Thymus (tissue), 11 donors: ENCODE measurements around the gene SIRPA. TPM values are rescaled to one million over a fixed set of nuclear protein-coding genes. Genes with fewer than 3 reads are reported as not detected.

Source experiments
- DNase-seq, 9 donors: peaks; one replicate each; pipeline ENCODE4 v3.0.0-alpha.2; 2013; ENCODE audit warnings: low spot score in 9 of 9, low read depth in 6 of 9, missing footprints in 1 of 9
- H3K27ac ChIP-seq, 2 donors: one replicate each; pipeline ENCODE4 v1.5.1; 2013; ENCODE audit warnings: control low read depth in 1 of 2, low read depth in 1 of 2, low read length in 1 of 2, mild to moderate bottlenecking in 1 of 2, moderate library complexity in 1 of 2
- H3K27me3 ChIP-seq, 2 donors: one replicate each; pipeline ENCODE4 v1.5.1; 2013; ENCODE audit warnings: low read length in 1 of 2; ENCODE audit not compliant: control insufficient read depth in 2 of 2, insufficient read depth in 1 of 2
- H3K36me3 ChIP-seq, 2 donors: one replicate each; pipeline ENCODE4 v1.5.1; 2013; ENCODE audit warnings: low read length in 1 of 2, mild to moderate bottlenecking in 1 of 2, moderate library complexity in 1 of 2; ENCODE audit not compliant: control insufficient read depth in 2 of 2, insufficient read depth in 2 of 2
- H3K4me1 ChIP-seq, 2 donors: one replicate each; pipeline ENCODE4 v1.5.1; 2013; ENCODE audit warnings: low read length in 2 of 2; ENCODE audit not compliant: control insufficient read depth in 2 of 2, insufficient read depth in 2 of 2
- H3K4me3 ChIP-seq, 2 donors: one replicate each; pipeline ENCODE4 v1.5.1; 2013; ENCODE audit warnings: low read length in 2 of 2, control low read depth in 1 of 2, mild to moderate bottlenecking in 1 of 2
- H3K9me3 ChIP-seq, 2 donors: one replicate each; pipeline ENCODE4 v1.5.1; 2013; ENCODE audit warnings: low read length in 1 of 2, mild to moderate bottlenecking in 1 of 2; ENCODE audit not compliant: control insufficient read depth in 2 of 2, insufficient read depth in 1 of 2
- WGBS: extraction: QIAGEN DNeasy Blood & Tissue Kit; methylation state at CpG from one replicate; pipeline ENCODE4 v1.1.7; 2013; 5-methylcytosine and 5-hydroxymethylcytosine counted together
- polyA plus RNA-seq: library from polyadenylated mRNA; stranded (reverse); fragments of 200-250 nt; gene quantifications from one replicate; pipeline ENCODE4 v1.2.3, GENCODE V29; 2013
- total RNA-seq: library from RNA; stranded (reverse); fragments of 120-200 nt; gene quantifications from one replicate; pipeline ENCODE4 v1.2.4, GENCODE V29; 2013
- donor health status: healthy.

The SIRPA gene
- total and polyA plus RNA-seq, 2 donors: 3.0 to 11.9 TPM

DNA sequence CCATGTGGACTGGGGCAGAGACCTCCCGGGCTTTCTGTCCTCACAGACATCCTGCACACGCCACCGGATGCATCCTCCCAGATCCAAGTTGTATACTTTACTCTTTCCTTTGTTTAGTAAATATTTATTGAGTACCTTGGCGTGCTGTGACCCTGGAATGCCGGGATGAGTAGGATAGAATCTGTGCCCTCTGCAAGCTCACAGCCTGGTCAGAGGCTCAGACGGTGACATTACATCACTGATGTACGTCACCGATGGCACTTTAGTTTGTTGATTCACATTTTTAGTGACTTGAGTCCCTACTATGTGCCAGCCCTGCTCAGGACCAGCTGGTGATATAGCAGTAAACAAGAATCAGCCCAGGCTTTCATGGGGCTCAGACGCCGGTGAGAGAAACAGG is 32.9 kb downstream of the SIRPA start:
- no peaks in the 10 kb centered on the region for H3K9me3 ChIP-seq
- no peak overlapping the region for H3K4me3 ChIP-seq
- H3K27ac ChIP-seq: no peak overlapping the region
- no peak for DNase-seq
- WGBS: 96% methylated on average over 10 of the region's 10 CpGs
- H3K4me1 ChIP-seq: no peaks in the 10 kb centered on the region
- no peaks in the 10 kb centered on the region for H3K36me3 ChIP-seq
- H3K27me3 ChIP-seq: no peaks in the 10 kb centered on the region

DNA sequence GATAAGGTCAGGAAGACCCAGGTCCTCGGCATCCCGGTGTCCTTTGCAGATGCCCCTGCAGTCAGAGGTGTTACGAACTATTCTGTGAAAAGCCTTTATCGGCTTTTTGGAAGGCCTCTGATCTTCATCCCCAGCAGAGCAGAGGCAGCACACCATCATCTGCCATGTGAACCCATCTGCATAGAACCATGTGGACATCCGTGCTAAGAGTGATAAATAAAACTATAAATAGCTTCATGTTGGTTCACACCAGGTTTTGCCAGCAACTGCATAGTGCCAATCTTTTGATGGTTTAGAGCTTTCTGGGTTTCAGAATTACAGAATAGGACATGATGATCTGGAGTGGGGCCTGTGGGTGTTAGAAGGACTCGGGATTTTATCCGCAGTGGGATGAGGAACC is 33.6 kb downstream of the SIRPA start:
- H3K9me3 ChIP-seq: no peaks in the 10 kb centered on the region
- no peak for DNase-seq
- H3K4me3 ChIP-seq: no peak overlapping the region
- no peak overlapping the region for H3K27ac ChIP-seq
- no peaks in the 10 kb centered on the region for H3K36me3 ChIP-seq
- H3K4me1 ChIP-seq: no peaks in the 10 kb centered on the region
- H3K27me3 ChIP-seq: no peaks in the 10 kb centered on the region
- 97% methylated on average over 7 of the region's 7 CpGs for WGBS

GRCh38 chr20:1929460-1929859 is 34.3 kb downstream of the SIRPA start:
- H3K4me1 ChIP-seq: no peaks in the 10 kb centered on the region
- DNase-seq: no peak
- 82% methylated on average over 3 of the region's 3 CpGs for WGBS
- H3K9me3 ChIP-seq: no peaks in the 10 kb centered on the region
- no peaks in the 10 kb centered on the region for H3K36me3 ChIP-seq
- H3K27ac ChIP-seq: no peak overlapping the region
- no peaks in the 10 kb centered on the region for H3K27me3 ChIP-seq
- H3K4me3 ChIP-seq: no peak overlapping the region

DNA sequence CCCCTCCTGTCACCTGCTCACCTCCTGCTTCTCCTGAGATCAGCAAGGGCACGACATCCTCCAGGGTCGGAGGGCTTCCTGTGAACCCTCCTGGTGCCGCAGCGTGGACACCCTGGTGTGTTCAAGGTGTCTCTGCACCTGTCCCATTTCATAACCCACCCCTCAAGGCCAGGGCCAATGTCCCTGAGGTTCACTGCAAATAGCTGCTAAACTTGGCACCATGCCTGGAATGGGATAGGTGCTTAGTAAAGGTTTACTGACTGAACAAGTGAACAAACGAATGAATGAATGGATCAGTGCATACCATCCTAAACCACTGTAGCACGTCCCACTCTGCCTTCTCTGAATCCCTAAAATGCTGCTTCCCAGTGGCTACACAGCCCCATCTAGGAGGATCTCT is 35.0 kb downstream of the SIRPA start:
- no peaks in the 10 kb centered on the region for H3K27me3 ChIP-seq
- no peak overlapping the region for H3K4me3 ChIP-seq
- H3K36me3 ChIP-seq: no peaks in the 10 kb centered on the region
- H3K9me3 ChIP-seq: no peaks in the 10 kb centered on the region
- no peak overlapping the region for H3K27ac ChIP-seq
- no peaks in the 10 kb centered on the region for H3K4me1 ChIP-seq
- WGBS: 91% methylated on average over 6 of the region's 6 CpGs
- DNase-seq: no peak

DNA sequence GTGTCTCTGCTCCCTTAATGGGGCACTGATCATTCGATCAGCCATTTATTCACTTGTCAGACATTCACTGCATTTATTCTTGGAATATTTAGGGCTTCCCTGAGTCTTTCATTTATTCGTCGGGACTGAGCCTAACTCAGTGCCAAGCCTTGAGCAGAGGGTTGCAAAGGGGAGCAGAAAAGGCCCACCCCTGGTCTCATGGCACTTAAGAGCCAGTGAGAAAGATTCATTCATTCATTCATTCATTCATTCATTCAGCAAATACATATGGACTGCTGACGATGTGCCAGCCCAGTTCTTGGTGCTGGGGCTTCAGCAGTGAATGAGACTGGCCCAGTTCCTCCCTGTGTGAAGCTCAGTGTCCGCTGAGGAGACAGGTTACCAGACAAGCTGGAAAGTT is 36.6 kb downstream of the SIRPA start:
- Histone ChIP-seq H3K27me3 (no peaks in the 10 kb centered on the region), H3K4me1 (no peaks in the 10 kb centered on the region), H3K27ac (no peak overlapping the region), H3K36me3 (no peaks in the 10 kb centered on the region), H3K4me3 (no peak overlapping the region), H3K9me3 (no peaks in the 10 kb centered on the region)
- WGBS: 97% methylated on average over 5 of the region's 5 CpGs
- no peak for DNase-seq

DNA sequence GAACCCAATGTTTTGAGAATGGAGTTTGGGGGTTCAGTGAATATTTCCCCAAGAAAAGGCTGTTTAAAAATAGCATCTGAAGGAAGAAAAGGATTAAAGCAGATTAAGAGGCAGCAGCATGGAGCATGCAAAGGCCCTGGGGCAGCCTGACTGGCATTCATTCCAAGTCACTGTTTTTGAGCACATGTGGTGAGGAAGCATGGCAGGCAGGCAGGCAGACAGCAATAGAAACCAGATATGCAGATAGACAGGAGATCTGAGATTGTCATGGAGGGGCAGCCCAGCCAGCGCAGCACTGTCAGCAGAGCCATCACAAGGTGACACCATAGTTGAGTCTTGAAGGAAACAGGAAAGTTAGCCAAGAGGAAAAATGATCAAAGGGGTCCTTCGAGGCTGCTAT is 37.8 kb downstream of the SIRPA start:
- no peak for DNase-seq
- no peaks in the 10 kb centered on the region for H3K36me3 ChIP-seq
- no peaks in the 10 kb centered on the region for H3K27me3 ChIP-seq
- H3K27ac ChIP-seq: no peak overlapping the region
- WGBS: 89% methylated on average over 2 of the region's 2 CpGs
- H3K4me1 ChIP-seq: no peaks in the 10 kb centered on the region
- no peaks in the 10 kb centered on the region for H3K9me3 ChIP-seq
- no peak overlapping the region for H3K4me3 ChIP-seq

- DNase-seq: no peak
- Histone ChIP-seq H3K36me3 (no peaks in the 10 kb centered on the region), H3K4me3 (no peak overlapping the region), H3K27ac (no peak overlapping the region), H3K4me1 (no peaks in the 10 kb centered on the region), H3K27me3 (no peaks in the 10 kb centered on the region), H3K9me3 (no peaks in the 10 kb centered on the region)
- 91% methylated on average over 9 of the region's 9 CpGs for WGBS
Observed at GRCh38 chr20:1933465-1933870, 38.3 kb downstream of the SIRPA start.

- Histone ChIP-seq H3K36me3 (no peaks in the 10 kb centered on the region), H3K27me3 (no peaks in the 10 kb centered on the region), H3K4me1 (no peaks in the 10 kb centered on the region), H3K27ac (no peak overlapping the region), H3K4me3 (no peak overlapping the region), H3K9me3 (no peaks in the 10 kb centered on the region)
- WGBS: 97% methylated on average over 1 of the region's 1 CpG
- no peak for DNase-seq
Observed at GRCh38 chr20:1934156-1934555, 38.9 kb downstream of the SIRPA start.

DNA sequence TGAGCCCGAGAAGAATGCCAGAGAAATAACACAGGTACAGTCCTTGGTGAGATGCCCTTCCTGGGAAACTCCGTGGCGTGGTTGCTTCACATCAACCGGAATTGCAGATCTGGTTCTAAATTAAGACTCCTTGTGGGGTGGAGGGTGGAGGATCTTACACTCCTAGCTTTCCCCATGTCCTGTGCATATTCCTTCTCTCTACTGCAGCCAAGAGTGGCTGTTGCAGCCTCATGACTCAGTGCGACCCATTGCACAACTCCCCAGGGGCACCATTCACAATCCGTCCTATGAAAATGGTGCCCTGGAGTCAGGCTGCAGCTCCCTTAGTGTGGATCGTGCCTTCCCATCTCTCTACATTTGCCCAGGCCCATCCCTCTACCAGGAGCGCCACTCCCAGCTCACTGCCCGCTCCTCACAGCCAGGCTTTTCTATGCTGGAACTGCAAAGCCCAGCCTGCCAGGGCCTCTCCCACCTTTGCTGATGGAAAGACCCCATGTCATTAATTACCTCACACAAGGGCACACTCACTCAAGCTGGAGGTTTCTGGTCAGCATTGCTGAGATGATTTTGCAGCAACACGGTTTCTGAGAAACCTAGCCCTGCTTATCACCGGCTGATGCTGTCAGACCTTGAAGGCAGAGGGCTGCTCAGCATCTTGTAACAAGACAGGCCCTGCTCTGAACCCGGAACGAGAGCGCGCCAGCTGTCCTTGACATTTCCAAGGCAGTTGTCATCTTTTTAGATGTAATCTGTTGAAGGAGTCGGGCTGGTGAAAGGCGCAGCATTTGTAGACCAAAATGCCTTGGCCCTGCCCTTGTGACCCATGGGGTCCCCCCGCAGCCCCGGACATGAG is 39.7 kb downstream of the SIRPA start:
- H3K27ac ChIP-seq: no peak overlapping the region
- WGBS: 95% methylated on average over 19 of the region's 19 CpGs

More for the DNA sequence above, 39.7 kb downstream of the SIRPA start:
- Histone ChIP-seq H3K36me3 (no peaks in the 10 kb centered on the region), H3K27me3 (no peaks in the 10 kb centered on the region), H3K4me3 (no peak overlapping the region), H3K4me1 (no peaks in the 10 kb centered on the region), H3K9me3 (no peaks in the 10 kb centered on the region)
- no peak for DNase-seq
